Measurements from ENCODE around the gene FBF1. TPM values are rescaled to one million over a fixed set of nuclear protein-coding genes. Genes with fewer than 3 reads are reported as not detected.

The FBF1 gene, protein sequence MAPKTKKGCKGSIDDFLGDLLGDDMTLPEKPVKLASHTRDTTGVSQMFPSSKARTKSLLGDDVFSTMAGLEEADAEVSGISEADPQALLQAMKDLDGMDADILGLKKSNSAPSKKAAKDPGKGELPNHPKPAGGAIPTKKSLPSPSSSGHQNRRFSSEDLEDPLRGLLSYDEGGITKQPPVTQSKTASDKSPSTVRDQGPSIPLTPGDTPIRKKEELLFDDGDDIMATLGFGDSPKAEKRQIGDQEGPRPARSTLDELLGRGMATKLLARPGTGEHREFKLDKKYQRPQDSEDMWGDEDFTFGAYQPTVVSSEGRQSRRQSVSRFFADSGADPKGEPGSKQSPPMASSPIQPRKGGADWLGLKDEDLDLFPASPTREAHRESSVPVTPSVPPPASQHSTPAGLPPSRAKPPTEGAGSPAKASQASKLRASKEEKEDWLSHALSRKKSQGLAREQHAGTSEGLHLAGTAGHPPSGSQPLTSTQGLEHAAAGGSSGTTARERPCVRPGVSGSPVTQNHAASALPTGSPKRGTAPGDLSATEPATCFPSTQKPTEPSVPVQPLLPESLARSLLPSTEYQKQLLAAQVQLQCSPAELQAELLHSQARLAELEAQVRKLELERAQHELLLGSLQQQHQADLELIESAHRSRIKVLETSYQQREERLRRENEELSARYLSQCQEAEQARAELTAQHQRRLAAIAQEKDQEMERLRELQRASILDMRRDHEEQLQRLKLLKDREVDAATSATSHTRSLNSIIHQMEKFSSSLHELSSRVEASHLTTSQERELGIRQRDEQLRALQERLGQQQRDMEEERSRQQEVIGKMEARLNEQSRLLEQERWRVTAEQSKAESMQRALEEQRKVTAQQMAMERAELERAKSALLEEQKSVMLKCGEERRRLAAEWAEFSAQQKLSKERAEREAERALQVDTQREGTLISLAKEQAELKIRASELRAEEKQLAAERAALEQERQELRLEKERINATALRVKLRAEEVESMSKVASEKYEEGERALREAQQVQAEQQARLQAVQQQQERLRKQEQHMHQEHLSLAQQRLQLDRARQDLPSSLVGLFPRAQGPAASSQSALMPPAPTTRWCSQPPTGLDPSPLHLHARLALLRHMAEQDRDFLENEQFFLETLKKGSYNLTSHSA
- polyA plus RNA-seq (2012; ENCODE audit: missing spikeins) = 7.4 TPM

- FAIRE-seq (peak; percentile 92), DNase-seq (ENCODE audit: insufficient read length) (peak; percentile 98)
- TF ChIP-seq POLR2A (IDR thresholded peaks at IDR 0.05; ENCODE audit: low read depth, low read length) (peak; percentile 93), TAF1 (IDR thresholded peaks at IDR 0.05; ENCODE audit: borderline replicate concordance, low read depth, low read length) (no peak), POLR2AphosphoS5 (IDR thresholded peaks at IDR 0.05; ENCODE audit: low read depth, low read length) (peak; percentile 79)
Observed at GRCh38 chr17:75940727-75941441, at the start of gene FBF1. TSS of gene FBF1 (minus strand) at chr17:75941042. CDS start at chr17:75938149, 2,893 bp downstream.

DNA sequence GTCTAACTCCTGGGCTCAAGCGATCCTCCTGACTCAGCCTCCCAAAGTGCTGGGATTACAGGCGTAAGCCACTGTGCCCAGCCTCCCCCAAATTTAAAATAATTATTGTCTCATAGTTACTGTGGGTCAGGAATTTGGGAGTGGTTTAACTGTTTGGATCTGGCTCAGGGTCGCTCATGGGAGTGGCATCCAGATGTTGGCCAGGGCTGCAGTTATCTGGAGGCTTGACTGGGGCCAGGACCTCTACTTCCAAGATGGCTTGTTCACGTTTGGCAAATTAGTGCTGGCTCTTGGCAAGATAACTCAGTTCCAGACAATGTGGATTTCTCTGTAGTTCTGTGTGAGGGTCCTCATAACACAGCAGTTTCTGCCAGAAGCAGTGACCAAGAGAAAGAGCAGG is 46.2 kb upstream of the FBF1 start:
- FAIRE-seq (no peak), DNase-seq (ENCODE audit: insufficient read length) (no peak)
- TF ChIP-seq POLR2A (IDR thresholded peaks at IDR 0.05; ENCODE audit: low read depth, low read length) = no peak
- TF ChIP-seq TAF1 (IDR thresholded peaks at IDR 0.05; ENCODE audit: borderline replicate concordance, low read depth, low read length) = no peak
- TF ChIP-seq POLR2AphosphoS5 (IDR thresholded peaks at IDR 0.05; ENCODE audit: low read depth, low read length) = no peak

GRCh38 chr17:75985986-75986385 is 45.1 kb upstream of the FBF1 start:
- no peak for DNase-seq (ENCODE audit: insufficient read length)
- FAIRE-seq = no peak
- TF ChIP-seq POLR2AphosphoS5 (IDR thresholded peaks at IDR 0.05; ENCODE audit: low read depth, low read length) (no peak), TAF1 (IDR thresholded peaks at IDR 0.05; ENCODE audit: borderline replicate concordance, low read depth, low read length) (no peak), POLR2A (IDR thresholded peaks at IDR 0.05; ENCODE audit: low read depth, low read length) (no peak)

- TF ChIP-seq POLR2A (IDR thresholded peaks at IDR 0.05; ENCODE audit: low read depth, low read length) (no peak), POLR2AphosphoS5 (IDR thresholded peaks at IDR 0.05; ENCODE audit: low read depth, low read length) (no peak)
- FAIRE-seq = no peak
- no peak for DNase-seq (ENCODE audit: insufficient read length)
Observed at GRCh38 chr17:75983501-75984181, 42.8 kb upstream of the FBF1 start.

- DNase-seq (ENCODE audit: insufficient read length) (no peak), FAIRE-seq (no peak)
- TF ChIP-seq TAF1 (IDR thresholded peaks at IDR 0.05; ENCODE audit: borderline replicate concordance, low read depth, low read length) = no peak
- no peak for TF ChIP-seq POLR2AphosphoS5 (IDR thresholded peaks at IDR 0.05; ENCODE audit: low read depth, low read length)
- no peak for TF ChIP-seq POLR2A (IDR thresholded peaks at IDR 0.05; ENCODE audit: low read depth, low read length)
Observed at GRCh38 chr17:75981019-75981615, 40.3 kb upstream of the FBF1 start.

DNA sequence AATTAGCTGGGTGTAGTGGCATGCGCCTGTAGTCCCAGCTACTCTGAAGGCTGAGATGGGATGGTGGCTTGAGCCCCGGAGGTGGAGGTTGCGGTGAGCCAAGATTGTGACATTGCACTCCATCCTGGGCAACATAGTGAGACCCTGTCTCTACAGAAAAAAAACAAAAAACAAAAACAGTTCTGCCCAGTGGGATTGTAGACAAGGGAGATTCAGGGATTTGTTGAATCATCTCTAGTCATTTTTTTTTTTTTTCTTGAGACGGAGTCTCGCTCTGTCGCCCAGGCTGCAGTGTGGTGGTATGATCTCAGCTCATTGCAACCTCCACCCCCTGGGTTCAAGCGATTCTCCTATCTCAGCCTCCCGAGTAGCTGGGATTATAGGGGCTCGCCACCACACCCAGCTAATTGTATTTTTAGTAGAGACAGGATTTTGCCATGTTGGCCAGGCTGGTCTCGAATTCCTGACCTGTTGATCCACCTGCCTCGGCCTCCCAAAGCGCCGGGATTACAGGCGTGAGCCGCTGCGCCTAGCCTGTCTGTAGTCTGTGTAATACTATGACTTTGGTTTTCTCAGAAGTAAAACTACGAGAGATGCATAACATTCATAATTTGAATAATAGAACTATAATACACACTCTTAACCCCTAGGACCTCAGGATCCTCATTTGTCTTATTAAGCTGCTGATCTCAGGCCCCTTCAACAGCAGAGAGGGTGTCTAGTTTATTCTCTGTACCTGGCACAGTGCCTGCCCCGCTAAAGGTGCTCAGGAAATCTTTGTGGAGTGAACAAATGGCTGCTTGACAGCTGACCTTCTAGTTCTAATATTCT is 39.6 kb upstream of the FBF1 start:
- no peak for FAIRE-seq
- TF ChIP-seq POLR2A (IDR thresholded peaks at IDR 0.05; ENCODE audit: low read depth, low read length) = no peak
- no peak for TF ChIP-seq POLR2AphosphoS5 (IDR thresholded peaks at IDR 0.05; ENCODE audit: low read depth, low read length)
- no peak for TF ChIP-seq TAF1 (IDR thresholded peaks at IDR 0.05; ENCODE audit: borderline replicate concordance, low read depth, low read length)
- no peak for DNase-seq (ENCODE audit: insufficient read length)

DNA sequence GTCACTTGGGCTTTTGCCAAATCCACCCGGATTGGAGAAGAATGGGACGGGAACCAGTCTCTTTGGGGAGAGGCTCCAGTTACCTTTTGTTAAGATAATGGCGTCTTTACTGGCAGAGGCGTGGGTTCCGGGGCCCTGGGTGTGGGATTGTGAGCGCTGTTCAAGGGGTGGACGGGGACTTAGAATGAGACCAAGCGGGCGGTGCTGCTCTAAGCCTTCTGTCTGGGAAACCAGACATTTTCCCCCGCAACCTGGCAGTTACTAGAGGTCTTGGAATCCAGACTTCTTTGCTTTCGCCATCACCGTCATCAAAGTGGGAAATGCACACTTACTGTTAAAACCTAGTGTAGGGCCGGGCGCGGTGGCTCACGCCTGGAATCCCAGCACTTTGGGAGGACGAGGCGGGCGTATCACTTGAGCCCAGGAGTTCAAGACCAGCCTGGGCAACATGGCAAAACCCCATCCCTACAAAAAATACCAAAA is 38.9 kb upstream of the FBF1 start:
- TF ChIP-seq POLR2A (IDR thresholded peaks at IDR 0.05; ENCODE audit: low read depth, low read length) (no peak; the same call in 1 of the 2 replicates), POLR2AphosphoS5 (IDR thresholded peaks at IDR 0.05; ENCODE audit: low read depth, low read length) (peak; percentile 4; the same call in 1 of the 2 replicates), TAF1 (IDR thresholded peaks at IDR 0.05; ENCODE audit: borderline replicate concordance, low read depth, low read length) (no peak)
- DNase-seq (ENCODE audit: insufficient read length) (no peak), FAIRE-seq (no peak)

DNA sequence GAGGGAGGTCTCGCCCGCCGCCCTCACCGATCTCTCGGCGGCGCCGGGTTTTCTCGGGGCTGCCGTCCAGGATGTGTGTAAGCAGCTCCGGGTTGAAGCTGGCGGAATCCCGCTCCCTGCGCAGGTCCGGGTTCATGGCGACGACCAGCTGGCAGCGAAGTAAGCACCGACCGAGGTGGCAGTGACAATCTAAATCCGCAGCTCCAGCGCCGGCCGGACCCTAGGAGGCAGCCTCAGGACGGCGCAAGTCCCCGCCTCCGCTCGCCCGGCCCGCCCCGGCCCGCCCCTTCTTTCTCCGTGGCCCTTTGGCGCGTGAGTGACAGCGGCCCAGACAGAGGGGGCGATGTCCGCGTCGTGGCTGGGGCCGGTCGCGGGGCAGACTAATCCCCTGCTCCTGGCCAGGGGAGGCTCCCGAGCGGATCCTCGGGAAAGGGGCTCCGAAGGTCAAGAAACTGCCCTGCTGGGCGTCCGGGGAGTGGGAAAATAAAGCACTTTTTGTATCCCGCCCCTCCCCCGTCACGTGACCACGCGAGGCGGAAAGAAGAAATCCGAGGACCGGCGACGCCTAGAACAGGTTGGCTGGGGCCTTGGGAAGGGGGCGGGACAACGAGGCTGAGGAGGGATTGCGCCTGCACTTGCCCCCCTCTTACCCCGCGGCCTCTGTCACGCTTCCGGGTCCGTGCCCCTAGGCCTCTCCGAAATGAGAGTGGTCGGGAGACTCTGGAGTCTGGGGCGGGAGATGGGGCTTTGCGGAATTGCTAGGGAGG is 38.3 kb upstream of the FBF1 start, which contains the start of the genes ACOX1 and TEN1:
ACOX1 (minus strand) TSS at position 229 of the 767 bp plus-strand sequence; CDS start at position 136, 93 bp downstream.
TEN1 (plus strand) TSS at position 303 of the 767 bp plus-strand sequence. CDS start 6,953 bp downstream, outside the sequence.
- FAIRE-seq (peak; percentile 94), DNase-seq (ENCODE audit: insufficient read length) (peak; percentile 85)
- peak; percentile 89 for TF ChIP-seq POLR2A (IDR thresholded peaks at IDR 0.05; ENCODE audit: low read depth, low read length)
- TF ChIP-seq TAF1 (IDR thresholded peaks at IDR 0.05; ENCODE audit: borderline replicate concordance, low read depth, low read length) = peak; percentile 97
- peak; percentile 95 for TF ChIP-seq POLR2AphosphoS5 (IDR thresholded peaks at IDR 0.05; ENCODE audit: low read depth, low read length)
